Skeletal muscle cell (primary cell): ENCODE measurements around the gene DMD.
"Not testable (repeated sequence)": the region's sequence is repeated elsewhere in the genome, so short reads cannot be mapped to it uniquely, and the experiment has no call there.

Experiments
- DNase-seq: peaks from one replicate; pipeline ENCODE4 v3.0.0-alpha.2; 2010; ENCODE audit warnings: low read depth
- H3K4me3 ChIP-seq: 2 replicates; pipeline ENCODE4 v1.5.1; 2011; ENCODE audit warnings: low read depth, mild to moderate bottlenecking, control low read depth, low read length, moderate library complexity

Gene DMD

GRCh38 chrX:31604629-31605221 lies 1606.6 kb downstream of the DMD start:
- DNase-seq = no peak
- no peak overlapping the region for H3K4me3 ChIP-seq

DNA sequence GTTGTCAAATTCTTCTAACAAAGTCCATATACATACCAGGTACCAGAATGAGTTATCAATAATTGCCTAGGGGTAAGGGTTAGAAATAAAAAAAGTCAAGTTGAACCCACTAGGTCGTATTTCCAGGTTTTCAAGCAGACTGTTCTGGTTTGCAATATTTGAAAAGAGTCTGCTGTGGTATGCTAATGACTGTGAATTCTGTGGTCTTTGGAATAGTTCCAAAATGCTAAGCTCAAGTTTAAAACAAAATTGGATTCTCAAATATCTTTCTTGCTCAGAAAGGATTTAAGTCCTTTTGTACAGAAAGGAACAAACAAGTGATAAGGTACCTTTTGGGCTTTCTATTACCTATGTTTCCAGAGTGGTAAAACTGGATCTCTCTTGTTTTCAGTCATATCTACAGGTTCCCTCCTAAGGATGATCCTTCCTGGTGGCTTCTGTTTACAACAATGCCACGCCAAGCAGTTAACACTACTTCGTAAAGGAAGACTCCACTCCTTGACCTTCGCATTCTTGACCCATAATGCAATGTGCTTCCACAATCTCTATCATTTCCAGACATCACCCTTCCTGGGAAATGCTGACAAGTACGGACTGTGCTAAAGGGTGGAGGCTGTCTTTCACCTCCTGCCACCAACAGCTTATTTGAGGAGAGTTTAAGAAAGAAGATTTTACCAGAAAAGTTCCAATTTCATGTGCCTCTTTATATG lies 1607.8 kb downstream of the DMD start:
- no peak overlapping the region for H3K4me3 ChIP-seq
- DNase-seq = no peak

DNA sequence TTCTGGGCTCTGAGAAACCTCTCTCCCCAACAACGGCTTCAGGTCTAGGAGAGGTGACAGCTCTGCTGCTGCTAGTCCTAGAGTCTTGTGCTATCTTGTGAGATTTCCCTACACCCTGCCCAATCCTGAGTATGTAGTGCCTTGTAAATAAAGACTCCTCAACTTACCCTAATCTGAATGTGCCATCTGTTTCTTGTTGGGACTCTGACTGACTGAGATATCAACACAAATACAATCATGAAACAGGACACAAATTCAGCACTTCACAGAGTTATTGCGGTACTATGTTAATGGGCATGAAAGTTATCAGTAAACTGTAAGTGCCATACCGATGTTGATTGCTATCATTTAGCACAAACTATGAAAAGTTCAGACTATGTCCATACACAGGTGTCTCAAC lies 1610.5 kb downstream of the DMD start:
- no peak for DNase-seq
- H3K4me3 ChIP-seq = no peak overlapping the region

DNA sequence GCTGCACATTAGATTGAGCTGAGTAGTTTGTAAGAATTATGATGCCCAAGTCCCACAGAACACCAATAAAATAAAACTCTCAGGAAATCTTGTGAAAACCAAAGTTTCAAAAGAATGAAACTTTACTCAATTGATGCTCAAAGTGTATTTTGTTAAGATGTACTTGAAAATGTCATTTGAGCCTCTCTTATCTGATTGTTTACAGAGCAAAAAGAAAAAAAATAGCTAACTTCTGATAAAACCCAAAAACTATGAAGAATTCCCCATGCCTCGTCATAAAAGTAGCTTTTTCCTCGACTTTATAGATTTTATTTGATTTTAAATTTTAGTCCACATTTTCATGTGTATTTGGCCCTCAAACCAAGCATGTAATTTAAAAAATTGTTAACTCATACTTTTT lies 1618.0 kb downstream of the DMD start:
- no peak for DNase-seq
- H3K4me3 ChIP-seq = no peak overlapping the region

DNA sequence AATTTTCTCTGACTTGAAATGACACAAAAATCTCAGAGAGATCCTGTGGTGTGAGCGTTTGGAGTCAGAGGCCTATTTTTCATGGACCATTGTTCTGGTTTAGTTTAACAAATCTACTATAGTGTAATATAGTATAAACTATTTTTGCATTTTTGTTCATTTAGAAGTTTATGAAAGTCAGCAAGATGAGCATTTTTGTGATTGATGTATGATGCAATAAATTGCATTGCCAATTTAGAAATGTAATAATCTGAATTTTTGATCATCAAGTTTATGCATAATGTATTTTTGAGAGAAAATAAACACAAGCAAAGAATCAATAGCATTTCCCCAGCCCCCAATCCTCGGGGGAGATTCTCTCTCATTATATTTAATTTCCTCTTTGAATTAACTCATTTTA lies 1620.0 kb downstream of the DMD start:
- DNase-seq = no peak
- H3K4me3 ChIP-seq = no peak overlapping the region

GRCh38 chrX:31590581-31591114 lies 1620.7 kb downstream of the DMD start:
- DNase-seq = no peak
- H3K4me3 ChIP-seq = no peak overlapping the region

DNA sequence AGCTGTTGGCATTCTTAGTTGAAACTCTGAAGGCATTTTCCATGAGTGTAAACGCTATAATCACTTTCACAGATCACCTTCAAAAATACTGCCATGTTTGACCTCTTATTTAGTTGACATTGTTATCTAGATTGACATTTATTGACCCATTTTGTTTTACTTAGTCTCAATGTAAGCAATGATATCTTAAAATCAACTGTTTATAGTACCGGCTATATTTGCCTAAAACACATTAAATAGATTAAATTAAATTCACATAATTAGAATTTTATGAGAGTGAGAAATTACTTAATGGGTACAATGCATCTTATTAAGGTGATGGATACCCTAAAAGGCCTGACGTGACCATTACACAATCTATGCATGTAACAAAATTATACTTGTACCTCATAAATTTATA lies 1621.8 kb downstream of the DMD start:
- H3K4me3 ChIP-seq = no peak overlapping the region
- DNase-seq = no peak

GRCh38 chrX:31588355-31588754 lies 1623.0 kb downstream of the DMD start:
- no peak for DNase-seq
- H3K4me3 ChIP-seq = no peak overlapping the region

GRCh38 chrX:31583892-31584291 lies 1627.5 kb downstream of the DMD start:
- H3K4me3 ChIP-seq, DNase-seq: not testable (repeated sequence)

DNA sequence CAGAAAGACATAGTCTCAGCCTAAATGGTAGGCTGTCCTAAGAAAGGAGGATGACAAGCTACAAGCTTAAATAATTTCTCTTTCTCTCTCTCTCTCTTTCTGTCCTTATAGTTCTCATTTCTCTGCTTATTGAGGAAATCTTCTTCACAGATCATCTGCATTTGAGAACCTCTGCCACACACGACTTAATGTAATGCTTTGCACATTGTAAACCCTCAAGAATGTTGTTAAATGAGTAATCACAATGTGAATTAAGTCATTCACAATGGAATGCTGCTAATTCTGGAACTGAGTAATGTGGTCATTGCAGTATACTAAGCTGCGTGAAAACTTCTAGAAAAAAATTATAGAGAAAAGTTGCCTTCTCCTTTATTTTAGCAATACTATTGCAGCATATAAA lies 1630.6 kb downstream of the DMD start:
- DNase-seq = no peak
- H3K4me3 ChIP-seq = no peak overlapping the region

GRCh38 chrX:31580227-31580626 lies 1631.1 kb downstream of the DMD start:
- DNase-seq = no peak
- no peak overlapping the region for H3K4me3 ChIP-seq

DNA sequence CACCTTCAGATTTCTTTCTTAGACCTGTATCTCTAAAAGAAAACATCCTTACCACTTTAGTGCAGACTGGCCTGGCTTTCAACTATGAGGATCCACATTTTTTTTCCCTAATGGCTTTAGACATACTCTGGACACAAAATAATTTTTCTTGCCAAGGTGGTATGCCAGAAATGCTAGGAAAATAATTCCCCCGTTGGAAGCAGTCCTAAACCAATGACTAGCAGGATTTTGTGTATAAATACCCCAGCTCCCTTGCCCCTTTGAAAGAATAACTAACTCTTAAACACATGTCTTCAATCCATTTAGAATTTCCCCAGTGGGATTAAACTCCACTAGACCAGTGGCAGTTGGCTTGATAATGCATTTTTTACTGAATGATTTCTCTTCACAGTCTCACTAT lies 1639.0 kb downstream of the DMD start:
- DNase-seq = no peak

GRCh38 chrX:31570658-31571057 lies 1640.7 kb downstream of the DMD start:
- no peak for DNase-seq
- no peak overlapping the region for H3K4me3 ChIP-seq

More for the DNA sequence above, 1639.0 kb downstream of the DMD start:
- no peak overlapping the region for H3K4me3 ChIP-seq

DNA sequence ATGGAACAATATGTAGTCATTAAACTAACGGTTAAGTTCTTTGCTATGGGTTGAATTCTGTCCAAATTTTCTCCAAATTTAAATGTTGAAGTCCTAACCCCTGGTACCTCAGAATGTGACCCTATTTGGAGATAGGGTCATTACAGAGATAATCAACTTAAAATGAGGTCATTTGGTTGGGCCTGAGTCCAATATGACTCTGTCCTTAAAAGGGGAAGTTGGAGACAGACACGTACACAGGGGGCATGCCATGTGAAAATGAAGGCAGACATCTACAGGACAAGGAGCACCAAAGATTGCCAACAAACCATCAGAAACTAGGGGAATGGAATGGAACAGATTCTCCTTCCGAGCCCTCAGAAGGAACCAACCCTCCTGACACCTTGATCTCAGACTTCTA lies 1647.6 kb downstream of the DMD start:
- no peak overlapping the region for H3K4me3 ChIP-seq
- DNase-seq = no peak

DNA sequence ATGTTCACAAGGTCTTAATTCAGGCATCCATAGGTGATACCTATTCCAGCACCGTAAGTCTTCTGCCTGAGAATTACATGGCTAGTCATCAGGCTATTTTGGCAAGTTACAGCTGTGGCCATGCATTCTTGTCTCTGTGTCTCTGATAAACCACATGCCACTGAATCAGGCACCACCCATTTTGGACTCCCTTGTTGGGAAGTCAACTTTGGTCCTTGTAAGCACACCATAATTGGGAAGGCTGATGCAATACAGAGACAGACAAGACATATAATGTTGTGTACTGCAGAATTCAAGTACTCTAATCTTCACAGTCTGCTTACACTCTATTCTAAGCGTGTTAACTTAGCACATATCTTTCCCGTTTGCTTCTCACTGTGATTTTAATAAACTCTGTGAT lies 1655.8 kb downstream of the DMD start:
- DNase-seq = no peak
- no peak overlapping the region for H3K4me3 ChIP-seq

DNA sequence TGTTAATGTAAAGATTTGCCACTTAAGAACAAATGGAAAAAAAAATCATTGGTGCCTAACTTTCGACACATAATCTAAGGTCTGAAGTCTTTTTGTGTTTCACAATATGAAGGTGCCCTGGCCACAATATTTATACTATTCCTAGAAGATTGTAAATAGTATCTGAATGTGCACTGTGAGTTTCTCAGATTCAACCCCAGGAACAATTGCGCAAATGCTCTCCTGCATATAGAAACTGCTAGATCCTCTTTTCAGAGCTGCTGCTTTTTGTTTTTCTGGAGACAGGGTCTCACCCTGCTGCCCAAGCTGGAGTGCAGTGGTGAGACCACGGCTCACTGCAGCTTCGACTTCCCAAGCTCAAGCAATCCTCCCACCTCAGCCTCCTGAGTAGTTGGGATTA lies 1659.4 kb downstream of the DMD start:
- H3K4me3 ChIP-seq = no peak overlapping the region
- DNase-seq = no peak

DNA sequence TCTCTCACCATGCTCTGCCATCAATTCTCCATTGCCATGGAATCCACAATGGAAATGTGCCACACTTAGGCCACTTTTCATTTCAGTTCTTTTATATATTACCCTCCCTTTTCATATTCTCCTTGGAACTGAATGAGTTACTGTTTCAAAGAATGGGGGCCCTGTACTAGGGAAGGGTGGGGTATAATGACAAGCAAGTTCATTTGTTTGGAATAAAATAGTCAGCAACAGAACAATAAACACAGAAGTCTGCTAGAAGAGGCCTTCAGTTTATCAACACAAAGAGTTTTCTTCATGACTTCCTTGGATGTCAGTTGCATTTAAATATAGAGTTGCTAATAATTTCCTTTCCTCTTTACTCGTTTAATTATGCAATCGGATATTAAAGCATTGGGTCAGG lies 1661.2 kb downstream of the DMD start:
- no peak overlapping the region for H3K4me3 ChIP-seq
- no peak for DNase-seq

- no peak for DNase-seq
- no peak overlapping the region for H3K4me3 ChIP-seq
Measured at GRCh38 chrX:31547816-31548215, 1663.5 kb downstream of the DMD start.

GRCh38 chrX:31547416-31547815 lies 1663.9 kb downstream of the DMD start:
- DNase-seq = no peak
- no peak overlapping the region for H3K4me3 ChIP-seq

DNA sequence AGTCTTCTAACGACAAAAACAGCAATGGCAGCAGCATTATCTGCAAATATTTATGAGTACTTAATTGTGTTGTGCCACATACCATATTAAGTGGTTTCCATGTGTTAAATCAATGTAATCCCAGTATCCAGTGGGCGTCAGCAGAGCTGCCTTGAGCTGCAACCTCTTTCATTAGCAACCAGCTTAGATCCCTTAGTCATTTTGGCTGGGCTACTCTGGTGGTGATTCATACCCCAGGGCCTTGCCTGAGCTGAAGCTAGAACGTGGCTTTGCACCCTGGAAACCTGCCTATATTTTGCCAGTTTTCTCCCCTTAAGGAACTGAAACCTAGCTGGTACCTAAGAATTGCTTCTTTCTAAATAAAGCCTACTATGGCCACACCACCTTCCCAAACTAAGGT lies 1665.2 kb downstream of the DMD start:
- peak; percentile 62 for DNase-seq
- H3K4me3 ChIP-seq = no peak overlapping the region

DNA sequence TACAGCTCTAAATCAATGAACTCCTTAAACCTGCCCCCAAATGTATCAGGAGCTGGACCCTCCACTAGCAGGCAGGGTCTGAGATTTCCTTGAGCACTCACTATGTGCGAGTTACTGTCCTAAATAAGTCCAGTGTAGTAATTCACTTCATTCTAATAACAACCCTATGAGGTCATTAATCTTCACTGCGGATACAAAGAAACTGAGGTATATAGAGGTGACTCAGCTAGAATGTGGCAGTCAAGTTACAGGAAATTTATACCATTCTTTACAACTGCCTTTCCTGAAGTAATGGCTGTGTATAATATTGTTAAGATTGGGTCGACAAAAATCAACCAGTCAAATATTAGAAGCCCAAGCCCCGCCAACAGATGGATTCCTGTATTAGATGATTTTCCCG lies 1665.6 kb downstream of the DMD start:
- DNase-seq = no peak
- no peak overlapping the region for H3K4me3 ChIP-seq
